Loucy (cell line): ENCODE measurements around the gene TPX2.

Source experiments
- CTCF ChIP-seq: fragments of 200-600 bp; sonication (generic); conservative IDR thresholded peaks from 2 replicates; pipeline ENCODE4 v1.5.1; 2014; ENCODE audit warnings: mild to moderate bottlenecking, antibody characterized with exemption, low read length
- EZH2phosphoT487 ChIP-seq: fragments of 200-600 bp; IDR thresholded peaks from 2 replicates; pipeline ENCODE4 v1.6.1; 2018; ENCODE audit warnings: antibody characterized with exemption, mild to moderate bottlenecking, moderate library complexity, borderline replicate concordance

DNA sequence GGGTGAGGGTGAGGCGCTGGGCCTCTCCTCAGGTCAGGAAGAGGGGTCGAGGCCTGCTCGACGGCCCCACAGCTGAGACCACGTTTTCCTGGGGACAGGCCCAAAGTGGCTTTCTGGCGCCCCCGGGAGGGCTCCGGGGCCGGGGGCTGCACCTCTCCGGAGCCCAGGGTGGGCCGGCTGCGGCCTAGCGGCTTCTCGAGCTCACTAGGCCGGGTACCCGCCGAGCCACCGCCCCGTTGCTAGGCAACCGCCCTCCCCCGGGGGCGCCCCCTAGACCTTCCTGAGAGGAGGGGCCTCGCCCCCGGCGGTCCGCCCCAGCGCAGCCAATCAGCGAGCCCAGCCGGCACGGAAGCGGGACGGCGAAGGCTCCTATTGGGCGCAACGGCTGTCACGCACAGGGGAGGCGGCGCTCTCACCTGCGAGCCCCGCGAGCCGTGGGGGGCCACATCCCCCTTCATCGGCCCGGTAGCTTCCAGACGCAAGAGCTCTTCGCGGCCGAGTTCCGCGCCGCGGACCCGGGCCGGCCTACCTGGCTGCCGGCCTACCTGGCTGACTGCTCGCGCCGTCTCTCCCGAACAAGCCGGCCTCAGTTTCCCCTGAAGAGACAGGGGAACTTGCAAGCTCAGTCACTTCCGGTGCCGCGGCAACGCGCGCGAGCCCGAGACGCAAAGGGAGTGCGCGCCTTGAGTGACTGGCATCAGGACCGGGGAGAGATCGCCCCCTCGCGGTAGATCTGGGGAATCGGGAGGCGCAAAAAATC lies 15.6 kb upstream of the TPX2 start:
- TF ChIP-seq CTCF (peak; percentile 88), EZH2phosphoT487 (no peak)
